ENCODE measurements around the gene SHROOM2. TPM values are rescaled to one million over a fixed set of nuclear protein-coding genes. Genes with fewer than 3 reads are reported as not detected.

Gene SHROOM2
- total and polyA plus RNA-seq, 2 of the 4 experiments (the other 2 are of a cell fraction) = 8.1 to 14.2 TPM

- Histone ChIP-seq H4K5ac (ENCODE audit: low read depth, low read length) (no peak overlapping the region), H3K56ac (ENCODE audit: extremely low read depth, insufficient read depth, low read length) (no peak overlapping the region), H2AK5ac (ENCODE audit: low read depth, low read length) (no peak overlapping the region), H3K9me3 (ENCODE audit: control insufficient read depth, insufficient read depth, low read length) (no peaks in the 10 kb centered on the region), H3K18ac (ENCODE audit: low read depth, low read length) (no peak overlapping the region), H2AK9ac (replicated peaks; ENCODE audit: low read depth, low read length, poor library complexity) (no peak overlapping the region), H3K79me1 (ENCODE audit: low read depth in 1 of 2, low read length in 2 of 2) (no peaks in the 10 kb centered on the region), H2AFZ (replicated peaks; ENCODE audit: low read length, poor library complexity) (no peak overlapping the region), H3K4me3 (ENCODE audit: insufficient read depth, low read depth, low read length) (no peak overlapping the region), H3K14ac (replicated peaks; ENCODE audit: low read depth, low read length) (no peak overlapping the region), H2BK20ac (ENCODE audit: low read depth, low read length) (no peak overlapping the region), H4K8ac (ENCODE audit: low read depth in 2 of 2, low read length in 2 of 2) (no peak overlapping the region), H3K9me1 (ENCODE audit: insufficient read depth, low read length) (no peaks in the 10 kb centered on the region), H4K20me1 (ENCODE audit: insufficient read depth, low read length) (no peaks in the 10 kb centered on the region), H3K36me3 (ENCODE audit: control insufficient read depth, insufficient read depth, low read length) (no peaks in the 10 kb centered on the region), H4K91ac (ENCODE audit: insufficient read depth, low read depth, low read length) (no peak overlapping the region), H2BK120ac (ENCODE audit: low read depth, low read length) (no peak overlapping the region), H2BK15ac (ENCODE audit: low read depth, low read length) (no peak overlapping the region), H3K27ac (ENCODE audit: insufficient read depth, low read length) (no peak overlapping the region), H3K27me3 (ENCODE audit: control insufficient read depth, insufficient read depth, low read length) (no peaks in the 10 kb centered on the region), H3K9ac (ENCODE audit: low read depth, low read length) (no peak overlapping the region), H3K4me2 (ENCODE audit: low read depth, low read length) (no peak overlapping the region), H3K4me1 (ENCODE audit: control insufficient read depth, insufficient read depth, low read length) (no peaks in the 10 kb centered on the region), H3K4ac (ENCODE audit: low read depth, low read length) (no peak overlapping the region), H3K23ac (ENCODE audit: low read depth, low read length) (no peak overlapping the region), H2BK5ac (ENCODE audit: low read depth, low read length, poor library complexity, severe bottlenecking) (no peak overlapping the region)
- WGBS, 2 experiments (ENCODE audit: extremely low coverage in 2 of 2, insufficient read length in 1 of 2) = no CpG with 5 or more reads among the region's 5 CpGs
- no peak for TF ChIP-seq SMC3 (IDR thresholded peaks at IDR 0.05; ENCODE audit: low read depth, low read length)
- TF ChIP-seq RCOR1 (IDR thresholded peaks at IDR 0.05; ENCODE audit: insufficient replicate concordance, low read length) = no peak
- intact Hi-C loops (cut with micrococcal nuclease) = no loop called here
- ChIA-PET CTCF (no interaction called here), POLR2A (ENCODE audit: unreplicated experiment) (no interaction called here)
- dilution Hi-C loops (cut with HindIII; ENCODE audit: low sequenced_read_pairs, unreplicated experiment) = no loop called here
- ATAC-seq (ENCODE audit: low read depth) (no peak), DNase-seq (no peak)
- BruUV-seq (replicated peaks) = no TSS peak
- in situ Hi-C loops (cut with MboI; ENCODE audit: low sequenced_read_pairs) = no loop called here
These were observed 194.7 kb downstream of the SHROOM2 start for GRCh38 chrX:9980927-9981326.
